ENCODE results near the gene CLRN3.

DNA sequence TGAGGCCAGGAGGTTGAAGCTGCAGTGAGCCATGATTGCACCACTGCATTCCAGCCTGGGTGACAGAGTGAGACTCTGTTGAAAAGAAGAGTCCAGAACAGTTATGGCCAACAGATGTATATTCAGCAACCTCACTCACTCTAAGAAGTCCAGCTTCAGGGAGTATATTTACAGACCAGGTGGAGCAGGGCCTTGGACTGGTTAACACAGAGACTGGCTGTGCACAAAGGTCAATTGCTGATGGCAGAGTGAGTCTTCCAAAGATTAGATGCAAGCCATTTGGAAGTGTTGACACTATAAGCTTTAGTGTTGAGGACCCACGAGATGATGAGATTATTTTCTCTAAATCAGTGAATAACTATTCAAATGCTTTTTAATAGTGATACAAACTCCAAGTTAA lies 24.9 kb downstream of the CLRN3 start:
- TF ChIP-seq, protein P1, sequence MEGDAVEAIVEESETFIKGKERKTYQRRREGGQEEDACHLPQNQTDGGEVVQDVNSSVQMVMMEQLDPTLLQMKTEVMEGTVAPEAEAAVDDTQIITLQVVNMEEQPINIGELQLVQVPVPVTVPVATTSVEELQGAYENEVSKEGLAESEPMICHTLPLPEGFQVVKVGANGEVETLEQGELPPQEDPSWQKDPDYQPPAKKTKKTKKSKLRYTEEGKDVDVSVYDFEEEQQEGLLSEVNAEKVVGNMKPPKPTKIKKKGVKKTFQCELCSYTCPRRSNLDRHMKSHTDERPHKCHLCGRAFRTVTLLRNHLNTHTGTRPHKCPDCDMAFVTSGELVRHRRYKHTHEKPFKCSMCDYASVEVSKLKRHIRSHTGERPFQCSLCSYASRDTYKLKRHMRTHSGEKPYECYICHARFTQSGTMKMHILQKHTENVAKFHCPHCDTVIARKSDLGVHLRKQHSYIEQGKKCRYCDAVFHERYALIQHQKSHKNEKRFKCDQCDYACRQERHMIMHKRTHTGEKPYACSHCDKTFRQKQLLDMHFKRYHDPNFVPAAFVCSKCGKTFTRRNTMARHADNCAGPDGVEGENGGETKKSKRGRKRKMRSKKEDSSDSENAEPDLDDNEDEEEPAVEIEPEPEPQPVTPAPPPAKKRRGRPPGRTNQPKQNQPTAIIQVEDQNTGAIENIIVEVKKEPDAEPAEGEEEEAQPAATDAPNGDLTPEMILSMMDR (IDR thresholded peaks at IDR 0.05; ENCODE audit: poor library complexity): no peak
- no peak for TF ChIP-seq EZH2 (IDR thresholded peaks at IDR 0.05; ENCODE audit: borderline replicate concordance)
- no peak for TF ChIP-seq EZH2phosphoT487 (IDR thresholded peaks at IDR 0.05; ENCODE audit: low read depth, severe bottlenecking, unreplicated experiment)
